ENCODE results near the gene DDX24. TPM values are rescaled to one million over a fixed set of nuclear protein-coding genes. Genes with fewer than 3 reads are reported as not detected.

The DDX24 gene
- total RNA-seq, 1 donor from 2014 or later, result 97.3 TPM

GRCh38 chr14:94104731-94105130 lies 23.7 kb upstream of the DDX24 start:
- no peaks in the 10 kb centered on the region for H3K27me3 ChIP-seq (ENCODE audit: control insufficient read depth, insufficient read depth, low read length)
- TF ChIP-seq CTCF (IDR thresholded peaks at IDR 0.05; ENCODE audit: insufficient read depth, low read length, poor library complexity, severe bottlenecking), result no peak
- no peak overlapping the region for H3K4me3 ChIP-seq (ENCODE audit: low read depth, low read length)
- no peak for DNase-seq (ENCODE audit: low read depth)
- H3K36me3 ChIP-seq (ENCODE audit: control insufficient read depth, insufficient read depth, low read length), result no peaks in the 10 kb centered on the region

GRCh38 chr14:94103554-94104150 lies 22.6 kb upstream of the DDX24 start:
- Histone ChIP-seq H3K36me3 (ENCODE audit: control insufficient read depth, insufficient read depth, low read length) (no peaks in the 10 kb centered on the region), H3K4me3 (ENCODE audit: low read depth, low read length) (no peak overlapping the region), H3K27me3 (ENCODE audit: control insufficient read depth, insufficient read depth, low read length) (no peaks in the 10 kb centered on the region)
- no peak for TF ChIP-seq CTCF (IDR thresholded peaks at IDR 0.05; ENCODE audit: insufficient read depth, low read length, poor library complexity, severe bottlenecking)
- DNase-seq (ENCODE audit: low read depth), result no peak

GRCh38 chr14:94102768-94103482 lies 21.9 kb upstream of the DDX24 start:
- no peaks in the 10 kb centered on the region for H3K36me3 ChIP-seq (ENCODE audit: control insufficient read depth, insufficient read depth, low read length)
- no peak for TF ChIP-seq CTCF (IDR thresholded peaks at IDR 0.05; ENCODE audit: insufficient read depth, low read length, poor library complexity, severe bottlenecking)
- no peak overlapping the region for H3K4me3 ChIP-seq (ENCODE audit: low read depth, low read length)
- no peak for DNase-seq (ENCODE audit: low read depth)
- no peaks in the 10 kb centered on the region for H3K27me3 ChIP-seq (ENCODE audit: control insufficient read depth, insufficient read depth, low read length)

- H3K27me3 ChIP-seq (ENCODE audit: control insufficient read depth, insufficient read depth, low read length), result no peaks in the 10 kb centered on the region
- no peaks in the 10 kb centered on the region for H3K36me3 ChIP-seq (ENCODE audit: control insufficient read depth, insufficient read depth, low read length)
- TF ChIP-seq CTCF (IDR thresholded peaks at IDR 0.05; ENCODE audit: insufficient read depth, low read length, poor library complexity, severe bottlenecking), result no peak
- no peak for DNase-seq (ENCODE audit: low read depth)
- H3K4me3 ChIP-seq (ENCODE audit: low read depth, low read length), result no peak overlapping the region
These were observed 20.7 kb upstream of the DDX24 start for GRCh38 chr14:94101748-94102147.

- H3K36me3 ChIP-seq (ENCODE audit: control insufficient read depth, insufficient read depth, low read length), result no peaks in the 10 kb centered on the region
- no peak overlapping the region for H3K4me3 ChIP-seq (ENCODE audit: low read depth, low read length)
- DNase-seq (ENCODE audit: low read depth), result peak; percentile 57
- TF ChIP-seq CTCF (IDR thresholded peaks at IDR 0.05; ENCODE audit: insufficient read depth, low read length, poor library complexity, severe bottlenecking), result no peak
- H3K27me3 ChIP-seq (ENCODE audit: control insufficient read depth, insufficient read depth, low read length), result no peaks in the 10 kb centered on the region
These were observed 19.8 kb upstream of the DDX24 start for GRCh38 chr14:94100847-94101246.

GRCh38 chr14:94099006-94099405 lies 18.0 kb upstream of the DDX24 start:
- Histone ChIP-seq H3K4me3 (ENCODE audit: low read depth, low read length) (no peak overlapping the region), H3K36me3 (ENCODE audit: control insufficient read depth, insufficient read depth, low read length) (no peaks in the 10 kb centered on the region)
- no peak for TF ChIP-seq CTCF (IDR thresholded peaks at IDR 0.05; ENCODE audit: insufficient read depth, low read length, poor library complexity, severe bottlenecking)

More at GRCh38 chr14:94099006-94099405, 18.0 kb upstream of the DDX24 start:
- no peaks in the 10 kb centered on the region for H3K27me3 ChIP-seq (ENCODE audit: control insufficient read depth, insufficient read depth, low read length)
- no peak for DNase-seq (ENCODE audit: low read depth)

Measured in kidney epithelial cell (primary cell).